GM23338 (cell line): ENCODE measurements around the gene TRIM77.
"Not testable (repeated sequence)": the region's sequence is repeated elsewhere in the genome, so short reads cannot be mapped to it uniquely, and the experiment has no call there.

Source experiments
- CREB1 ChIP-seq: fragments of 250-450 bp; sonication (Bioruptor Pico); IDR thresholded peaks from 2 replicates; pipeline ENCODE4 v1.5.0; 2020; ENCODE audit warnings: low read depth, mild to moderate bottlenecking, moderate library complexity
- CTCF ChIP-seq, 2 experiments: fragments of 200-600 bp in 1 of 2; sonication (generic) in 1 of 2; conservative IDR thresholded peaks; 2 replicates each; pipeline versions ENCODE4 v1.5.1 to v1.6.1; 2016 to 2017; ENCODE audit warnings: antibody characterized with exemption in 2 of 2, low read depth in 2 of 2, mild to moderate bottlenecking in 2 of 2, moderate library complexity in 1 of 2
- EZH2 ChIP-seq: fragments of 200-600 bp; sonication (generic); IDR thresholded peaks from one replicate; pipeline ENCODE4 v1.8.0; 2017; ENCODE audit warnings: antibody characterized with exemption, mild to moderate bottlenecking, low read depth; ENCODE audit not compliant: unreplicated experiment
- EZH2phosphoT487 ChIP-seq: fragments of 200-600 bp; sonication (generic); IDR thresholded peaks from one replicate; pipeline ENCODE4 v1.8.1; 2018; ENCODE audit warnings: antibody characterized with exemption; ENCODE audit not compliant: unreplicated experiment
- JUNB ChIP-seq: IDR thresholded peaks from one replicate; pipeline ENCODE4 v1.6.1; 2016; ENCODE audit warnings: antibody characterized with exemption; ENCODE audit not compliant: unreplicated experiment
- POLR2AphosphoS5 ChIP-seq: IDR thresholded peaks from 2 replicates; pipeline ENCODE4 v1.6.1; 2016; ENCODE audit warnings: antibody characterized with exemption, low read depth
- TF ChIP-seq, protein P1 (sequence below): IDR thresholded peaks from one replicate; pipeline ENCODE4 v1.6.1; 2018; ENCODE audit warnings: antibody characterized with exemption; ENCODE audit not compliant: unreplicated experiment

DNA sequence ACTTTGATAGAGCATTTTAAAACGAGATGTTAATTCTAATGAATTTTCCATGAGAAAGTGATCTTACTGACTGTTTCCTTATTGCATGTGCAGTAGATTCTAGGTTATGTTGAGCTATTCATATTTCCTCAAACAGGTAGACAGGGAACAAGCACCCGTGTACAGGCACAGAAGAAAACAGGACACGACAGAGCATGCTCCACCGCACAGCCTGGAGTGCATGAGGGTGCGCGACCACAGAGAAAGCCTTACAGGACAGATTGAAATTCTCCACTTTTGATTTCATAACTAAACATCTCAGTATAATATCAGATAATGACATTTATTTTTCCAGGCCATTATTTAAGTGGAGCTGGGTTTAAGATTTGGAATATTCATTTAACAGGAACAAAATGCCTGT is 41.9 kb upstream of the TRIM77 start:
- TF ChIP-seq CTCF (conservative IDR thresholded peaks at IDR 0.05; ENCODE audit: low read depth in 2 of 2); EZH2; JUNB; POLR2AphosphoS5; EZH2phosphoT487; CREB1 (CRISPR knock-in tag): not testable (repeated sequence)
- TF ChIP-seq, protein P1, sequence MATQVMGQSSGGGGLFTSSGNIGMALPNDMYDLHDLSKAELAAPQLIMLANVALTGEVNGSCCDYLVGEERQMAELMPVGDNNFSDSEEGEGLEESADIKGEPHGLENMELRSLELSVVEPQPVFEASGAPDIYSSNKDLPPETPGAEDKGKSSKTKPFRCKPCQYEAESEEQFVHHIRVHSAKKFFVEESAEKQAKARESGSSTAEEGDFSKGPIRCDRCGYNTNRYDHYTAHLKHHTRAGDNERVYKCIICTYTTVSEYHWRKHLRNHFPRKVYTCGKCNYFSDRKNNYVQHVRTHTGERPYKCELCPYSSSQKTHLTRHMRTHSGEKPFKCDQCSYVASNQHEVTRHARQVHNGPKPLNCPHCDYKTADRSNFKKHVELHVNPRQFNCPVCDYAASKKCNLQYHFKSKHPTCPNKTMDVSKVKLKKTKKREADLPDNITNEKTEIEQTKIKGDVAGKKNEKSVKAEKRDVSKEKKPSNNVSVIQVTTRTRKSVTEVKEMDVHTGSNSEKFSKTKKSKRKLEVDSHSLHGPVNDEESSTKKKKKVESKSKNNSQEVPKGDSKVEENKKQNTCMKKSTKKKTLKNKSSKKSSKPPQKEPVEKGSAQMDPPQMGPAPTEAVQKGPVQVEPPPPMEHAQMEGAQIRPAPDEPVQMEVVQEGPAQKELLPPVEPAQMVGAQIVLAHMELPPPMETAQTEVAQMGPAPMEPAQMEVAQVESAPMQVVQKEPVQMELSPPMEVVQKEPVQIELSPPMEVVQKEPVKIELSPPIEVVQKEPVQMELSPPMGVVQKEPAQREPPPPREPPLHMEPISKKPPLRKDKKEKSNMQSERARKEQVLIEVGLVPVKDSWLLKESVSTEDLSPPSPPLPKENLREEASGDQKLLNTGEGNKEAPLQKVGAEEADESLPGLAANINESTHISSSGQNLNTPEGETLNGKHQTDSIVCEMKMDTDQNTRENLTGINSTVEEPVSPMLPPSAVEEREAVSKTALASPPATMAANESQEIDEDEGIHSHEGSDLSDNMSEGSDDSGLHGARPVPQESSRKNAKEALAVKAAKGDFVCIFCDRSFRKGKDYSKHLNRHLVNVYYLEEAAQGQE = not testable (repeated sequence)
